ENCODE data around the gene NUBP2.
"Not testable (repeated sequence)": the region's sequence is repeated elsewhere in the genome, so short reads cannot be mapped to it uniquely, and the experiment has no call there.

The NUBP2 gene

GRCh38 chr16:1787056-1787321 is 4.2 kb downstream of the NUBP2 start:
- no peak for DNase-seq

DNA sequence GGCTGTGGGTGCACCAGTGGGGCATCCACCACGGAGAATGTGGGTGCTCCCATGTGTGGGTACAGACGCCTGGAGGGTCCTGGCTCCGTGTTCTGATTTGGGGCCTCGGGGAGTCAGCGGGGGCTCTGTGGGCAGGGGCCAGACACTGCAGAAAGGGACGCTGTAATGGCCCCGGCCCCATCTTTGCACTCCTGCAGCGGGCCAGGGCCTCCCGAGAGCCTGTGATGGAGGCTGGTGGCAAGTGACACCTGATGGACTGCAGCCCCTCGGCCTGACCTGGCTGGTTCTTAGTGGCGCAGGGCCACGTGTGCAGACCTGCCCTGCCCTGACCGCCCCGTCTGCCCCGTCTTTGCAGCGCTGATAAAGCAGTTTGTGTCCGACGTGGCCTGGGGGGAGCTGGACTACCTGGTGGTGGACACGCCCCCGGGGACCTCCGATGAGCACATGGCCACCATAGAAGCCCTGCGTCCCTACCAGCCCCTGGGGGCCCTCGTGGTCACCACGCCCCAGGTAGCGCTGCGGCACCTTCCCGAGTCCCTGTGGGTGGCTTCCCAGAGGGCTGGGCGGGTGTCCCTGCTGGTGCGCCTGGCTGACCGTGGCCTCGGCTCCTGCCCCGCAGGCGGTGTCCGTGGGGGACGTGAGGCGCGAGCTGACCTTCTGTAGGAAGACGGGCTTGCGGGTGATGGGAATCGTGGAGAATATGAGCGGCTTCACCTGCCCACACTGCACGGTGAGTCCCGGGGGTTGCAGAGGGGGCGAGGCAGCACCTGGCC is 4.7 kb downstream of the NUBP2 start:
- no peak for DNase-seq

DNA sequence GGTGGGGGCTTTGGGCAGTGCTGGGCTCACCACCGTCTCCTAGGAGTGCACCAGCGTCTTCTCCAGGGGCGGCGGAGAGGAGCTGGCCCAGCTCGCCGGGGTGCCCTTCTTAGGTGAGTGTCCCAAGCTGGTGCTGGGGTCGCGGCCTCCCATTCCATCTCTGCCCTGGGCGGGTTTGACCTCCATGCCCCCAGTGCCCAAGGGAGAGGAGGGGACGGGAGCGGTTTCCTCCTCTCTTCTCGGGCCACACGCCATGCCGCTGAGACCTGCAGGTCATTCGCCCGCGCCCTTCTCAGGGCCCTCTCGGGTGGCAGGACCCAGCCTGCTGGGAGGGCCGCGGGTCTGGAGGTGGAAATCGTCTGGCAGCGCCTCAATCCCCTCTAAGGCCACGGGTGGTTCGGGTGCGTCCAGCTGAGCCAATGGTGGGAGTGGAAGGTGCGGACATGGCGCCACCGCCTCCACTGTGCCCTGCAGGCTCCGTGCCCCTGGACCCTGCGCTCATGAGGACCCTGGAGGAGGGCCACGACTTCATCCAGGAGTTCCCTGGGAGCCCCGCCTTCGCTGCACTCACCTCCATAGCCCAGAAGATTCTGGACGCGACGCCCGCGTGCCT is 5.4 kb downstream of the NUBP2 start:
- DNase-seq: no peak

DNA sequence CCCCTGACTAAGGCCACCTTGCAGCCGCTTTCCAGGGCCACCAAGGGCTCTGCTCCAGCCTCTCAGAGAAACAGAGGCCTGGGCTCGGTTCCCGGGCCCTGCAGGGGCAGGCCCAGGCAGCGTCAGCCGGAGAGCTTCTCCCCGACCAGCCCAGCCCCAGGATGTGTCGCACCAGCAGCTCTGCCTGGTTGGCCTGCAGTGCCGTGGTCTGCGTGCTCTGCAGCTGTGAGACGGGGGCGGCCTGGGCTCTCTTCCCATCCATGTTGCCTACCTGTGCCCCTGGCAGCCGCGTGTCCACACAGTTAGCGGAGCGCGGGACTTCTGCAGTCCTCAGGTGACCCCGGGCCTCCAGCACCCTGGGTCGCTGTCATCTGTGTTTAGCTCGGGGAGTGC is 5.9 kb downstream of the NUBP2 start:
- DNase-seq: no peak

- DNase-seq: no peak
Observed at GRCh38 chr16:1789643-1790045, 6.9 kb downstream of the NUBP2 start.

DNA sequence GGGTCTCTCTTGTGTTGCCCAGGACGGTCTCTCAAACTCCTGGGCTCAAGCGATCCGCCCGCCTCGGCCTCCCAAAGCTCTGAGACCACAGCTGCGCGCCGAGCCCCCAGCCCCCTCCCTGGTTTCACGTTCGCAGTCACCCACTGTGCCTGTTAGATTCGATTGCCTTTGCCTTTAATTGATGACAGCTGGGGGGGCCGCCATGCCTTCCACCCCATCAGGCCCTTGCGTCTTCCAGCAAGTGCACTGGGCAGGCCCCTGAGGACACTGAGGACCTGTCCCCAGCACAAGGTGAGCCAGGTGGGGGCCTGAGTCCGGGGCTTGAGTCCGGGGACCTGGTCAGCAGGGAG is 7.5 kb downstream of the NUBP2 start:
- DNase-seq: no peak

GRCh38 chr16:1790611-1791255 is 8.0 kb downstream of the NUBP2 start:
- no peak for DNase-seq

DNA sequence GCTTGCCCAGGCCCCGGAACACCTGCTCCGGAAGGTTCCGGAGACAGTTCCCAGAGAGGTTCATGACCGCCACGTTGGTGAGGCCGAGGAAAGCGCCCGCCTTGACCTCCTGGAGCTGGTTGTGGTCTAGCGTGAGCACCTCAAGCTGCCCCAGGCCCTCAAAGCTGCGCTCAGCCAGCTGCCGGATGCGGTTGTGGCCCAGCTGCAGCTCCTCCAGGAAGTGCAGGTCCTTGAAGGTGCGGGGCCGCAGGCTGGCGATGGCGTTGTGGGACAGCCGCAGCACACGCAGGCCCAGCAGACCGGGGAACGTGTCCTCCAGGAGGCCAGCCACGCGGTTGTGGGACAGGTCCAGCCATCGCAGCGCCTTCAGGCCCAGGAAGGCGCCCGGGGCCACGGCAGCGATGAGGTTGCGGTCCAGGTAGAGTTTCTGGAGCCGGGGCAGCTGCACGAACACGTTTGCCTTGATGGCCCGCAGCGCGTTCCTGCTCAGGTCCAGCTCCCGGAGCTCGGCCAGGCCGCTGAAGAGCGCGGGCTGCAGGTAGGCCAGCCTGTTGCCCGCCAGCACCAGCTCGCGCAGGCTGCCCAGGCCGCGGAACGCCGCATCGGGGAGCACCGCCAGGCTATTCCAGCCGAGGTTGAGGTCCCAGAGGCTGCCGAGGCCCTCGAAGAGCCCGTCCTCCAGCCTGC is 8.6 kb downstream of the NUBP2 start:
- no peak for DNase-seq

DNA sequence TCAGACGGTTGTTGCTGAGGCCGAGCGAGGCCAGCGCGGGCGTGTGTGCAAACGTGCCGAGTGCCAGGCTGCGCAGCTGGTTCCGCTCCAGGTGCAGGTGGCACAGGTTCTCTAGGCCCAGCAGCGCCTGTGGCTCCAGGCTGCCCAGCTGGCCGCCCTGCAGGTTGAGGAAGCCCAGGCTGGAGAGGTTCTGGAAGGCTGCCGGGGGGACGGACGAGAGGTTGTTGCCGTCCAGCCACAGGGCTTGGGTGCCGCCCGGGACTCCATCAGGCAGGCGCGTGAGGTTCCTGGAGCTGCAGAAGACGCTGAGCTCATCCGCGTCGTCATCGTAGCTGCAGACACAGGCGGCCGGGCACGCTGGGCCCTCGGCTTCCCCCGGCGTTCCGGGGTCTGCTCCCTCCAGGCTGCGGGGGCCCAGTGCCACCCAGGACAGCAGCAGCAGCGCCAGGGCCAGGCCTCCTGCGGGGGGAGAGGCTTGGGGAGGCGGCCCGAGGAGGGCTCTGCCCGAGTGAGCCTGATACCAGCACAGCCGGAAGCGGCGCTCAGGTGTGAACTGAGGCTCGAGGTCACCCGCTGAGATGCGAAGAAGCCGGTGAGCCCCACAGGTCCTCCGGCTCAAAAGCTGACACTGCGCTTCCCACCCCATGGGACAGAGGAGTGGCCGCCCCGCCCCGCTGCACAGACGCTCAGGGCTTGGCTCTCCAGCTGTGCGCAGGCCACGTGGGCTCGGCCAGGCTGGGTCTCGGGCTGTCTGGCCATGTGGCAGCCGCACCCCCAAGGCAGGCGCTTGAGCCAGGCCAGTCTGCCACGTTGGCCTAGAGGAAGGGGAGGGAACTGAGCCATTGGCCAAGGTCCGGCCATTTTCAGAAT is 9.4 kb downstream of the NUBP2 start:
- no peak for DNase-seq

GRCh38 chr16:1792836-1793577 is 10.2 kb downstream of the NUBP2 start:
- no peak for DNase-seq

DNA sequence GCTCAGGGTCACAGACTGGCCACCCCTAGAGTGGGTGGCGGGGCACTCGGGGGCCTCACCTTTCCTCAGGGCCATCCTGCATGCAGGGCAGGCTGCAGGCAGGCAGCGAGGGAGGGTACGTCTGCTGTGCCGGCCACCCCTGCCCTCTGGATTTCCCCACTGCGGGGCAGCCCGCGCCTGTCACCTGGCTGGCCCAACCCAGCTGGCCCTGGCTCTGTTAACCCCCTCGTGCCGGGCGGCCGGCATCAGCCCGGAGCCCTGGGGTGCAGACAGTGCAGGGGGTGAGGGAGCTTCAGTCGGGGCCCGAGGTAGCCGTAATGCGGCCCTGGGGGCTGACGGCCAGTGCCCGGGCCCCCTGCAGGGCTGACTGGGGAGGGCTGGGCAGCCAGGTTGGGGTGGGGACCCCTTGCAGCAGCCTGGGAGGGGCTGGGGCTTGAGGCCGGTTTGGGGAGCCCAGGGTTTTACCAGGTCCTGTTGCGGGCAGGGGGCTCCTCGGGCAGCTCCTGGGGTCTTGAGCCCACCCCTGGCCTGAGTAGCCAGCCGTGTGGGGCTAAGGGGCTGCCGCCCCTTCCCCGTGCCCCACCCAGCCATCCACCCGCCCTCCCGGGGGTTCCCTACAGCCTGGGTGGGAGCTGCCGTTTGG is 10.9 kb downstream of the NUBP2 start, which contains the start of gene IGFALS:
IGFALS (minus strand) TSS at position 128 of the 643 bp plus-strand sequence; CDS start at position 75, 53 bp downstream.
- DNase-seq: no peak

DNA sequence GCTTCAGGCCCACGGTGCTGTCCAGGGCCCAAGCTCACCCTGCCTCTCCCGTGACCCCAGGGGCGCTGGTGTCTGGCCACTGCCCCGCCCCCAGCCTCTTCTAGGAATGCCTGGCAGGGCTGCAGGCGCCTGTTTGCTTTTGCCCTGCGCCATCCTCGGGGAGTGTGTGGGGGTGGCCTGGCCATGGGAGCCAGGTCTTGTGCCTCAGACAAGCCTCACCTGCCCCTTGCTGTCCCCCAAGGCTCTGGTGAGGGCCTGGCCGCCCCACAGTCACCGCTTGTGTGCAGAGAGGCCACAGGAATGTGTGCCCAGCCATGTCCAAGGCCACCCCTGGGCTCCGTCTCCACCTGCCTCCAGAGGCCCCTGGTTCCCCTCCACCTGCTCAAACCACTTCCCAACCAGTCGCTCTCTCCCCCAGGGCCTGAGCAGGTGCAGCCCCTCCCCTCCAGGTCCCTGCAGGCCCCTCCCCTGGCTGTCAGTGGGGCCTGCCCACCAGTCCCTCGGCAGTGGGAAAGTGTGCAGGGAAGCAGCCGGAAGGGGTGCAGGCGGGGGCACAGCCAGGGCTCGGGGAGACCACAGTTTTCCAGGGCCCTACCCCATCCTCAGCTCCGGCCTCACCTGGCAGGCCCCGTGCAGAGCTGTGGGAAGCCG is 11.6 kb downstream of the NUBP2 start:
- DNase-seq: no peak

- DNase-seq: no peak
Observed at GRCh38 chr16:1794908-1795666, 12.3 kb downstream of the NUBP2 start.

DNA sequence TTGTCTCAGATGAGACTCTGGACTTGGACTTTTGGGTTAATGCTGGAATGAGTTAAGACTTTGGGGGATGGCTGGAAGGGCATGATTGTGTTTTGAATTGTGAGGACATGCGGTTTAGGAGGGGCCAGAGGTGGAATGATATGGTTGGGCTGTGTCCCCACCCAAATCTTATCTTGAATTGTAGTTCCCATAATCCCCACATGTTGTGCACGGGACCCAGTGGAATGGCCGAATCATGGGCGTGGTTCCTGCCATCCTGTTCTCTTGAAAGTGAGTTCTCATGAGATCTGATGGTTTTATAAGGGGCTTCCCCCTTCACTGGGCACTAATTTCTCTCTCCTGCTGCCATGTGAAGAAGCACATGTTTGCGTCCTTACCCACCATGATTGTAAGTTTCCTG is 16.5 kb downstream of the NUBP2 start:
- DNase-seq: not testable (repeated sequence)

GRCh38 chr16:1800701-1801100 is 17.9 kb downstream of the NUBP2 start:
- DNase-seq: no peak

GRCh38 chr16:1807626-1808025 is 24.9 kb downstream of the NUBP2 start:
- no peak for DNase-seq

- DNase-seq: no peak
Observed at GRCh38 chr16:1808691-1809090, 25.9 kb downstream of the NUBP2 start.

- no peak for DNase-seq
Observed at GRCh38 chr16:1809281-1809801, 26.6 kb downstream of the NUBP2 start.

DNA sequence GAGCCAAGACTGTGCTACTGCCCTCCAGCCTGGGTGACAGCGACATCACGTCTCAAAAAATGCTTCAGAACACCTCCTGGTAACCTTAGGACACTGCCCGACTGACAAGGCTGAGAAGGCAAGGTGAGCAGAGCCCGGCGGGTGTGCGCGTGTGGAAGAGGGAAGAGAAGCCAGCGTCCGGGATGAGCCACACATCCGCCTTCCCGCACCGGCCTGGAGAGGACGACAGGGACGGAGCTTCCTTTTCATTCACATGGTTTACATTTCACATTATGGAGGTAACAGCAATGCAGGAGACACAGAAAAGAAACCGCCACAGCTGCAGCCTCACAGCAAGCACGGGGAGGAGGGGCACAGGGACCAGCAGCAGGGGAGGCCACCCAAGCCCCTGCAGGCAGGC is 27.3 kb downstream of the NUBP2 start:
- no peak for DNase-seq

- no peak for DNase-seq
Observed at GRCh38 chr16:1810536-1810935, 27.8 kb downstream of the NUBP2 start.
